Esophagus squamous epithelium (tissue), 5 donors: ENCODE data around the gene LMX1B. TPM values are rescaled to one million over a fixed set of nuclear protein-coding genes. Genes with fewer than 3 reads are reported as not detected.

Experiments used
- DNase-seq: peaks from one replicate; lab custom pipeline; 2025; lab: John Stamatoyannopoulos, UW
- H3K27ac ChIP-seq, 4 donors: fragments of 200-600 bp; sonication (generic); one replicate each; pipeline ENCODE4 v1.5.1; 2016 to 2019; ENCODE audit warnings: mild to moderate bottlenecking in 1 of 4
- H3K27me3 ChIP-seq, 4 donors: fragments of 200-600 bp; sonication (generic); 1 replicate in 3 of 4; 2 replicates in 1 of 4; pipeline versions ENCODE4 v1.5.1 to v1.6.0; 2017 to 2021; ENCODE audit warnings: antibody characterized with exemption in 1 of 4
- H3K36me3 ChIP-seq, 3 donors: fragments of 200-600 bp; sonication (generic); one replicate each; pipeline ENCODE4 v1.5.1; 2016 to 2019
- H3K4me1 ChIP-seq, 3 donors: fragments of 200-600 bp; sonication (generic); one replicate each; pipeline ENCODE4 v1.5.1; 2017 to 2019
- H3K4me3 ChIP-seq, 4 donors: fragments of 200-600 bp; sonication (generic); 1 replicate in 3 of 4; 2 replicates in 1 of 4; pipeline ENCODE4 v1.5.1; 2016 to 2019; ENCODE audit warnings: mild to moderate bottlenecking in 2 of 4, moderate library complexity in 1 of 4
- H3K9me3 ChIP-seq, 3 donors: fragments of 200-600 bp; sonication (generic); one replicate each; pipeline ENCODE4 v1.5.1; 2016 to 2019
- CTCF ChIP-seq, 6 experiments: fragments of 450-650 bp in 4 of 6; fragments of 200-600 bp in 2 of 6; sonication (generic) in 2 of 6; IDR thresholded peaks; one replicate each; pipeline ENCODE4 v1.5.1; 2016 to 2019; ENCODE audit warnings: antibody characterized with exemption in 6 of 6, mild to moderate bottlenecking in 4 of 6, moderate library complexity in 4 of 6
- POLR2A ChIP-seq, 4 donors: fragments of 450-650 bp; IDR thresholded peaks; one replicate each; pipeline ENCODE4 v1.6.1; 2017; ENCODE audit warnings: antibody characterized with exemption in 4 of 4, mild to moderate bottlenecking in 4 of 4, moderate library complexity in 3 of 4
- WGBS, 2 donors: methylation state at CpG; one replicate each; pipeline ENCODE4 v1.1.5; 2018; 5-methylcytosine and 5-hydroxymethylcytosine counted together
- intact Hi-C: fragments of 100-400 bp; cut with DNase I; formaldehyde crosslinking; loops from one replicate; pipeline ENCODE4 v1.15.0; 2022
- total RNA-seq, 4 donors: library from RNA; depleted of rRNA; stranded (reverse); fragments of >200 nt; gene quantifications; one replicate each; pipeline ENCODE4 v1.1.0, GENCODE V29; 2016
- donor health status: DM: yes; HTN: yes; CAD: no.

The LMX1B gene
- total RNA-seq, 4 donors from 2014 or later: 0.23 TPM; not detected in 3

DNA sequence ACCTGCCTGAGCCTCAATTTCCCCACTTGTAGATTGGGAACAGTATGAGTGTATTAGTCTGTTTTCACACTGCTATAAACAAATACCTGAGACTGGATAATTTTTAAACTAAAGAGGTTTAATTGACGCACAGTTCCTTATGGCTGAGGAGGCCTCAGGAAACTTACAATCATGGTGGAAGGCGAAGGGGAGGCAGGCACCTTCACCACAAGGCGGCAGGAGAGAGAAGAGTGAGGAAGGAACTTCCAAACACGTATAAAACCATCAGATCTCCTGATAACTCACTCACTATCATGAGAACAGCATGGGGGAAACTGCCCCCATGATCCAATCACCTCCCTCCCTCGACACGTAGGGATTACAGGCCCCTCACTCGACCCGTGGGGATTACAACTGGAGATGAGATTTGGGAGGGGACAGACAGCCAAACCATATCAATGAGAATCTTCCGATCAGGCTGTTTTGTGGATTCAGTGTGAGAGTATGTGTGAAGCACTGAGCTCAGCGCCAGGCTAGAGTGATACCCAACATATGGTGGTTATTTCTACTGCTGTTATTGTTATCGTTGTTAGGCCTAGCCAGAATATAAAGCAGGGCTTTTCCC, 14.6 kb upstream of the LMX1B start:
- H3K27me3 ChIP-seq: peaks cover 0 to 90% (median 2%) of the 10 kb centered on the region in 4 donors
- WGBS, 2 donors: 66 to 68% methylated on average over 8 to 11 of the region's 11 CpGs
- H3K27ac ChIP-seq: no peak overlapping the region
- intact Hi-C loops: no loop called here
- H3K4me1 ChIP-seq: no peaks in the 10 kb centered on the region
- no peaks in the 10 kb centered on the region for H3K9me3 ChIP-seq
- no peaks in the 10 kb centered on the region for H3K36me3 ChIP-seq
- DNase-seq: no peak
- TF ChIP-seq POLR2A (IDR thresholded peaks at IDR 0.05): no peak
- TF ChIP-seq CTCF (IDR thresholded peaks at IDR 0.05): peak in 1 of 6 experiments; percentile 24
- no peak overlapping the region for H3K4me3 ChIP-seq

- Histone ChIP-seq H3K36me3 (no peaks in the 10 kb centered on the region), H3K9me3 (no peaks in the 10 kb centered on the region), H3K27me3 (peaks cover 0 to 81% (median 0%) of the 10 kb centered on the region in 4 donors), H3K27ac (no peak overlapping the region), H3K4me1 (no peaks in the 10 kb centered on the region), H3K4me3 (no peak overlapping the region)
- intact Hi-C loops: no loop called here
- no peak for TF ChIP-seq CTCF (IDR thresholded peaks at IDR 0.05)
- TF ChIP-seq POLR2A (IDR thresholded peaks at IDR 0.05): no peak
- no peak for DNase-seq
- 75 to 82% methylated on average over 12 of the region's 17 CpGs for WGBS, 2 donors
These were observed 9.4 kb upstream of the LMX1B start for GRCh38 chr9:126604059-126605055.

DNA sequence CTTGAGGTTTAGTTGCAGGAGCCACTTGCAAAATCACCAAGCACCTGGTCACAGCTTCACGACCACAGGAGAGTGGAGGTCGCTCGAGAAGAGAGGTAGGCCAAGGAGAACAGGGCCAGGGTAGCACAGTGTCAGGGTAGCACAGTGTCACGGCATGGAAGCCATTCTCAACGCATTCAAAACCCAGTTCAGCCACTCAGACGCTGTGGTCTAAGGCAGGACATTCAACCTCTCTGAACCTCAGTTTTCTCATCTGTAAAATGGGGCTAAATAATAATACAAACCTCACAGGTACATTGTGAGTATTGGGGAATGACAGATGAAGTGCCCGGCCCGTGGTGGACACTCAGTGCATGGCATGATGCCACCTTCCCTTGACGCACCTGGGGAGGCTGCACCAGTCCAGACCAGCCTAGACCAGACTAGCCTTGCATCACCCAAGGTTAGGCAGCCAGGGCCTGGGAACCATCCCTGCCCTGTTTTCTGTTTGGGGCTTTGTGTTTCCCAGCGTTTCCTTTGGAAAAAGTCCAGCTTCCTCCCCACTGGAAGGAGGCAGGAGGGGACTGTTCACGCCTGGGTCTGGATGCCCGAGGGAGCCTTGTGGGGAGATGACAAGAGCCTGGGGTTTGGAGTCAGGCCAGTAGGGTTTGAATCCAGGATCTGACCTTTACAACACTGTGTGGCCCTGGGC, 7.8 kb upstream of the LMX1B start:
- no peak overlapping the region for H3K4me3 ChIP-seq
- no peaks in the 10 kb centered on the region for H3K36me3 ChIP-seq
- 56 to 58% methylated on average over 5 to 8 of the region's 12 CpGs for WGBS, 2 donors
- TF ChIP-seq CTCF (IDR thresholded peaks at IDR 0.05) (no peak), POLR2A (IDR thresholded peaks at IDR 0.05) (no peak)
- intact Hi-C loops: no loop called here
- peaks cover 9 to 81% (median 13%) of the 10 kb centered on the region in 4 donors for H3K27me3 ChIP-seq
- no peaks in the 10 kb centered on the region for H3K9me3 ChIP-seq
- peaks cover 0 to 11% (median 6%) of the 10 kb centered on the region in 3 donors for H3K4me1 ChIP-seq
- H3K27ac ChIP-seq: no peak overlapping the region
- DNase-seq: no peak

GRCh38 chr9:126606483-126606870, 7.3 kb upstream of the LMX1B start:
- peaks cover 5 to 16% (median 11%) of the 10 kb centered on the region in 3 donors for H3K4me1 ChIP-seq
- H3K27ac ChIP-seq: no peak overlapping the region
- no peak for DNase-seq
- no peak overlapping the region for H3K4me3 ChIP-seq
- WGBS, 2 donors: 44 to 45% methylated on average over 3 of the region's 3 CpGs
- H3K9me3 ChIP-seq: no peaks in the 10 kb centered on the region
- H3K27me3 ChIP-seq: peaks cover 13 to 81% (median 19%) of the 10 kb centered on the region in 4 donors
- TF ChIP-seq POLR2A (IDR thresholded peaks at IDR 0.05) (no peak), CTCF (IDR thresholded peaks at IDR 0.05) (no peak)
- intact Hi-C loops: no loop called here
- H3K36me3 ChIP-seq: no peaks in the 10 kb centered on the region
